H9 (cell line): Measurements from ENCODE around the gene OR56B1. TPM values are rescaled to one million over a fixed set of nuclear protein-coding genes. Genes with fewer than 3 reads are reported as not detected.
A peak's percentile ranks its signal among the peaks of the same experiment; 100 is the strongest.

Experiments used
- DNase-seq: peaks from one replicate; pipeline ENCODE4 v3.0.0-alpha.2; 2017
- H2AFZ ChIP-seq: one replicate; pipeline ENCODE4 v1.6.1; 2013; ENCODE audit warnings: mild to moderate bottlenecking, low read length, control low read depth, moderate library complexity
- H2AK5ac ChIP-seq: 2 replicates; pipeline ENCODE4 v1.6.1; 2013; ENCODE audit warnings: low read length, control low read depth, mixed read lengths; ENCODE audit not compliant: insufficient read length
- H2BK120ac ChIP-seq: one replicate; pipeline ENCODE4 v1.6.1; 2013; ENCODE audit warnings: low read depth, mild to moderate bottlenecking, low read length, control low read depth, inconsistent platforms; ENCODE audit not compliant: poor library complexity, severe bottlenecking
- H2BK12ac ChIP-seq: 2 replicates; pipeline ENCODE4 v1.6.1; 2013; ENCODE audit warnings: low read length, control low read depth, mixed read lengths, low read depth; ENCODE audit not compliant: insufficient read length
- H2BK15ac ChIP-seq: 2 replicates; pipeline ENCODE4 v1.6.1; 2013; ENCODE audit warnings: low read depth, low read length, control low read depth
- H2BK20ac ChIP-seq: one replicate; pipeline ENCODE4 v1.6.1; 2013; ENCODE audit warnings: low read depth, mild to moderate bottlenecking, low read length, control low read depth, inconsistent platforms; ENCODE audit not compliant: poor library complexity, severe bottlenecking
- H2BK5ac ChIP-seq: 2 replicates; pipeline ENCODE4 v1.6.1; 2013; ENCODE audit warnings: low read length, control low read depth, mixed read lengths; ENCODE audit not compliant: insufficient read length
- H3K14ac ChIP-seq: 2 replicates; pipeline ENCODE4 v1.6.1; 2013; ENCODE audit warnings: low read length, control low read depth; ENCODE audit not compliant: insufficient read depth
- H3K18ac ChIP-seq: 2 replicates; pipeline ENCODE4 v1.6.1; 2013; ENCODE audit warnings: low read depth, mild to moderate bottlenecking, mixed read lengths, low read length, control low read depth; ENCODE audit not compliant: insufficient read length
- H3K23ac ChIP-seq: 2 replicates; pipeline ENCODE4 v1.6.1; 2013; ENCODE audit warnings: low read length, control low read depth, mixed read lengths, low read depth; ENCODE audit not compliant: insufficient read length
- H3K23me2 ChIP-seq: 2 replicates; pipeline ENCODE4 v1.6.1; 2013; ENCODE audit warnings: low read depth, mild to moderate bottlenecking, mixed read lengths, low read length, control low read depth; ENCODE audit not compliant: insufficient read length, poor library complexity, severe bottlenecking
- H3K27ac ChIP-seq: 2 replicates; pipeline ENCODE4 v1.5.1; 2013; ENCODE audit warnings: low read length, control low read depth, mixed read lengths, low read depth; ENCODE audit not compliant: insufficient read length
- H3K27me3 ChIP-seq: 2 replicates; pipeline ENCODE4 v1.6.1; 2013; ENCODE audit warnings: low read length, control low read depth, inconsistent platforms; ENCODE audit not compliant: insufficient read depth
- H3K4ac ChIP-seq: 2 replicates; pipeline ENCODE4 v1.6.1; 2013; ENCODE audit warnings: low read depth, mild to moderate bottlenecking, control low read depth, inconsistent platforms, low read length, moderate library complexity
- H3K4me1 ChIP-seq: 2 replicates; pipeline ENCODE4 v1.6.1; 2013; ENCODE audit warnings: low read length, control low read depth, inconsistent platforms; ENCODE audit not compliant: insufficient read depth
- H3K4me2 ChIP-seq: 2 replicates; pipeline ENCODE4 v1.6.1; 2013; ENCODE audit warnings: low read length, control low read depth, mixed read lengths; ENCODE audit not compliant: insufficient read length, insufficient read depth
- H3K56ac ChIP-seq: 2 replicates; pipeline ENCODE4 v1.6.1; 2013; ENCODE audit warnings: low read depth, mild to moderate bottlenecking, mixed read lengths, low read length, control low read depth; ENCODE audit not compliant: insufficient read length
- H3K79me1 ChIP-seq: 2 replicates; pipeline ENCODE4 v1.6.1; 2013; ENCODE audit warnings: low read depth, mild to moderate bottlenecking, moderate library complexity, low read length, control low read depth, inconsistent platforms; ENCODE audit not compliant: insufficient read depth, poor library complexity, severe bottlenecking
- H3K79me2 ChIP-seq: 2 replicates; pipeline ENCODE4 v1.6.1; 2013; ENCODE audit warnings: low read length, control low read depth, inconsistent platforms; ENCODE audit not compliant: insufficient read depth
- H3K9ac ChIP-seq: 2 replicates; pipeline ENCODE4 v1.6.1; 2013; ENCODE audit warnings: low read length, control low read depth, mixed read lengths; ENCODE audit not compliant: insufficient read length; ENCODE audit errors: extremely low read depth
- H3K9me3 ChIP-seq: one replicate; pipeline ENCODE4 v1.6.1; 2013; ENCODE audit warnings: low read depth, low read length, inconsistent platforms; ENCODE audit not compliant: control insufficient read depth
- H3T11ph ChIP-seq: one replicate; pipeline ENCODE4 v1.6.1; 2013; ENCODE audit warnings: mild to moderate bottlenecking, low read length, control low read depth, inconsistent platforms
- H4K20me1 ChIP-seq: one replicate; pipeline ENCODE4 v1.6.1; 2013; ENCODE audit not compliant: control insufficient read depth, insufficient read length, insufficient read depth
- H4K5ac ChIP-seq: 2 replicates; pipeline ENCODE4 v1.6.1; 2013; ENCODE audit warnings: low read depth, mild to moderate bottlenecking, mixed read lengths, low read length, control low read depth; ENCODE audit not compliant: insufficient read length
- H4K8ac ChIP-seq: replicated peaks from 2 replicates; pipeline ENCODE4 v1.6.1; 2013; ENCODE audit warnings: low read length, control low read depth, mixed read lengths, low read depth; ENCODE audit not compliant: insufficient read length
- H4K91ac ChIP-seq: 2 replicates; pipeline ENCODE4 v1.6.1; 2013; ENCODE audit warnings: low read depth, mild to moderate bottlenecking, moderate library complexity, mixed read lengths, low read length, control low read depth; ENCODE audit not compliant: insufficient read length
- H3K27ac Mint-ChIP-seq, 3 experiments: 2 replicates in 2 of 3; 3 replicates in 1 of 3; pipeline ENCODE4 v1.8.0; 2020 to 2021; ENCODE audit warnings: mixed read lengths in 3 of 3, mild to moderate bottlenecking in 1 of 3, moderate library complexity in 1 of 3
- H3K27me3 Mint-ChIP-seq: 2 replicates; pipeline ENCODE4 v1.8.0; 2021; ENCODE audit warnings: low read depth, mild to moderate bottlenecking, moderate library complexity, mixed read lengths
- H3K36me3 Mint-ChIP-seq, 3 experiments: 2 replicates in 2 of 3; 3 replicates in 1 of 3; pipeline ENCODE4 v1.8.0; 2020 to 2021; ENCODE audit warnings: low read depth in 3 of 3, mixed read lengths in 3 of 3; ENCODE audit not compliant: insufficient read depth in 1 of 3
- H3K4me1 Mint-ChIP-seq, 2 experiments: 2 replicates each; pipeline ENCODE4 v1.8.0; 2020; ENCODE audit warnings: mixed read lengths in 2 of 2
- H3K4me3 Mint-ChIP-seq, 2 experiments: 2 replicates in 1 of 2; 3 replicates in 1 of 2; pipeline ENCODE4 v1.8.0; 2020 to 2021; ENCODE audit warnings: mild to moderate bottlenecking in 2 of 2, mixed read lengths in 2 of 2, moderate library complexity in 1 of 2
- H3K9me3 Mint-ChIP-seq, 2 experiments: 2 replicates in 1 of 2; 3 replicates in 1 of 2; pipeline ENCODE4 v1.8.0; 2020; ENCODE audit warnings: mild to moderate bottlenecking in 2 of 2, mixed read lengths in 2 of 2, moderate library complexity in 1 of 2
- WGBS: extraction: QIAGEN DNeasy Blood & Tissue Kit; methylation state at CpG from one replicate; pipeline ENCODE4 v1.1.7; 2013; ENCODE audit warnings: missing lambda C conversion rate, low lambda C conversion rate, mixed read lengths; ENCODE audit not compliant: insufficient read length; ENCODE audit errors: extremely low coverage; 5-methylcytosine and 5-hydroxymethylcytosine counted together
- total RNA-seq: library from RNA; stranded (reverse); gene quantifications from 2 replicates; pipeline ENCODE4 v1.2.1, GENCODE V29; 2021
- TF ChIP-seq, protein P1 (sequence below): fragments of 200-600 bp; sonication (generic); conservative IDR thresholded peaks from 3 replicates; pipeline ENCODE4 v1.8.0; 2021; ENCODE audit warnings: antibody characterized with exemption, mild to moderate bottlenecking

The OR56B1 gene
- total RNA-seq, 1 experiment from 2014 or later = not detected

DNA sequence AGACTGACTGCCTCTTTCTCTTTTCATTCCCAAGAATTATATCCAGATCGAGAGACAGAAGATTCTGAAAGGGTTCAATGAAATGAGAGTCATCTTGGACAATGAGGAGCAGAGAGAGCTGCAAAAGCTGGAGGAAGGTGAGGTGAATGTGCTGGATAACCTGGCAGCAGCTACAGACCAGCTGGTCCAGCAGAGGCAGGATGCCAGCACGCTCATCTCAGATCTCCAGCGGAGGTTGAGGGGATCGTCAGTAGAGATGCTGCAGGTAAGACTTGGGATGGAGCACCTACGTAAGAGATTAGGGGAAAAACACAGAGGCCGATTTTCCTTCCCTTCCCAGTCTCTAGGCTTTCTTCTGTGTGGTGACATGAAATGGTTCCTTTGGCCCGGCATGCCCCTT lies 38.0 kb upstream of the OR56B1 start:
- Histone ChIP-seq H3K27ac (no peak overlapping the region), H2BK120ac (no peak overlapping the region), H3K23ac (no peak overlapping the region), H3K56ac (no peak overlapping the region), H3K18ac (no peak overlapping the region), H2AFZ (no peak overlapping the region), H4K91ac (no peak overlapping the region), H3K9me3 (no peaks in the 10 kb centered on the region), H2BK5ac (no peak overlapping the region), H3K9ac (no peak overlapping the region), H2BK12ac (no peak overlapping the region), H3K23me2 (no peaks in the 10 kb centered on the region), H3T11ph (no peak overlapping the region), H3K14ac (no peak overlapping the region), H4K20me1 (no peaks in the 10 kb centered on the region), H4K5ac (no peak overlapping the region), H3K27me3 (no peaks in the 10 kb centered on the region), H4K8ac (no peak overlapping the region), H3K79me2 (no peaks in the 10 kb centered on the region), H3K4ac (no peak overlapping the region), H3K79me1 (no peaks in the 10 kb centered on the region), H3K4me2 (no peak overlapping the region), H2AK5ac (no peak overlapping the region), H3K4me1 (no peaks in the 10 kb centered on the region), H2BK20ac (no peak overlapping the region), H2BK15ac (no peak overlapping the region)
- Mint-ChIP-seq H3K27ac (peak overlapping the region in 1 of 3 experiments; percentile 24; a peak in 1 of 7 replicates), H3K27me3 (no peaks in the 10 kb centered on the region), H3K4me3 (no peak overlapping the region), H3K4me1 (peaks cover 0 to 14% of the 10 kb centered on the region in 2 experiments; a peak in 2 of 4 replicates), H3K9me3 (no peaks in the 10 kb centered on the region; a peak in 1 of 5 replicates), H3K36me3 (peaks cover 0 to 75% (median 40%) of the 10 kb centered on the region in 3 experiments; a peak in 5 of 7 replicates)
- WGBS = no CpG with 5 or more reads among the region's 7 CpGs
- TF ChIP-seq, protein P1, sequence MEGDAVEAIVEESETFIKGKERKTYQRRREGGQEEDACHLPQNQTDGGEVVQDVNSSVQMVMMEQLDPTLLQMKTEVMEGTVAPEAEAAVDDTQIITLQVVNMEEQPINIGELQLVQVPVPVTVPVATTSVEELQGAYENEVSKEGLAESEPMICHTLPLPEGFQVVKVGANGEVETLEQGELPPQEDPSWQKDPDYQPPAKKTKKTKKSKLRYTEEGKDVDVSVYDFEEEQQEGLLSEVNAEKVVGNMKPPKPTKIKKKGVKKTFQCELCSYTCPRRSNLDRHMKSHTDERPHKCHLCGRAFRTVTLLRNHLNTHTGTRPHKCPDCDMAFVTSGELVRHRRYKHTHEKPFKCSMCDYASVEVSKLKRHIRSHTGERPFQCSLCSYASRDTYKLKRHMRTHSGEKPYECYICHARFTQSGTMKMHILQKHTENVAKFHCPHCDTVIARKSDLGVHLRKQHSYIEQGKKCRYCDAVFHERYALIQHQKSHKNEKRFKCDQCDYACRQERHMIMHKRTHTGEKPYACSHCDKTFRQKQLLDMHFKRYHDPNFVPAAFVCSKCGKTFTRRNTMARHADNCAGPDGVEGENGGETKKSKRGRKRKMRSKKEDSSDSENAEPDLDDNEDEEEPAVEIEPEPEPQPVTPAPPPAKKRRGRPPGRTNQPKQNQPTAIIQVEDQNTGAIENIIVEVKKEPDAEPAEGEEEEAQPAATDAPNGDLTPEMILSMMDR = no peak
- no peak for DNase-seq
